GM21619 (cell line): ENCODE measurements around the gene DICER1.
A peak's percentile ranks its signal among the peaks of the same experiment; 100 is the strongest.
"Not testable (repeated sequence)": the region's sequence is repeated elsewhere in the genome, so short reads cannot be mapped to it uniquely, and the experiment has no call there.

Experiments used
- ATAC-seq: cut with Tn5 transposase; IDR thresholded peaks from one replicate; pipeline ENCODE4 v1.9.1; 2021; ENCODE audit not compliant: unreplicated experiment

The DICER1 gene

GRCh38 chr14:95185033-95185766 lies 27.9 kb upstream of the DICER1 start:
- ATAC-seq = no peak

- ATAC-seq = no peak
These were observed 27.1 kb upstream of the DICER1 start for GRCh38 chr14:95184413-95184790.

DNA sequence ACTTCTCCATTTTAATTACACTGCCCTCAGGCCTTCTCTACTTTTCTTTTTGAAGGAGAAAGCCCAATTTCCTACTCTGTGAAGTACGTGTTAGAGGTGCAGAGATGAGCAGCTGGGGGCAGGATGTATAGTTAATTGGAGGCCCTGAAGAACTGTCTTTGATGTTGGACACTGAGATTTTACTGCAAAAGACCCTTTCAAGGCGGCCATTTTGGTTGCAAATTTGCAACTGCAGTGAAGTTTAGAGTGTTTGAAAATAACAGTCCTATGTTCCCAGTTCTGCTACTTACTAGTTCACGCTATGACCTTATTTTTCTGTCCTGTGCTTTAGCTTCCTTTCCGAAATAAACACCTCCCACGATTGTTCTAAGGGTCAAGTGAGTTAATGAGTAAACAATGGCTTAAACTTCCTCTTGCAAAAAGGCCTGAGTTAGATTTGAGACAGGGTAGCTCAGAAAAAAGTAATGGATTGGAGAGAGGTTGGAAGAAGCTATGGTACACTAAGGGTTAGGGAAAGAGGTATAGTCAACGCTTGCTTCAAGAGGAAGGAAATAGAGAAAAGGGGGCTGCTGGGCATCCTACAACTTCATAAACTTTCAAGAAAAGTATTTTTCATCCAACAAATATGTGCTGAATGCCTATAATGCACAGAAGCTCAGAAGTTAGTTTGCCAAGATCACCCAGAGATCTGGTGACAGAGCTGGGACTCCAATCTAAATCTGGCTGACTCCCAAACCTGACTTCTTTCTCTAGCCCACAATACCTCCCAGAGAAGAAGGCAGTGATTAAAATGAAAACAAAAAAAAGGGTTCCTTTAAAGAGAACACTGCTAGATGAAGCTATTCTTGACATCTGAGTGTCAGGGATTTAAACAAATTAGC lies 26.4 kb upstream of the DICER1 start:
- ATAC-seq = no peak

DNA sequence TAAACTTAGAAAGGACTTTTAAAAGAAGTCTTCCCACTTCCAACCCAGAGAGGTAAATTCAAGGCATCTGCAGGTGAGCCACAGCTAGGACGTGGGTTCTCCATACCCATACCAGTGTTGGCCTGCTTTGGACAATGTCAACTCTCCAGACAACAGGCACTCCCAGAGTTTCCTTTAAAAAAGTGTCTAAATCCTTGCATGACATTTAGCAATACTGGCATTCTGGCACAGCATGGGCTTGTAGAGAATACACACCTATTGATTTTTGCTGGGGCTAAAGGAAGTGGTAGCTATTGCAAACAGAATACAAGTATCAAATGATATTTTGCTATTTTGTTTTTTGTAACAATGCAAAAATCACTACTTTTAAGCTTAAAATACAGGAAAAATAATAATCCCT lies 25.8 kb upstream of the DICER1 start:
- no peak for ATAC-seq

DNA sequence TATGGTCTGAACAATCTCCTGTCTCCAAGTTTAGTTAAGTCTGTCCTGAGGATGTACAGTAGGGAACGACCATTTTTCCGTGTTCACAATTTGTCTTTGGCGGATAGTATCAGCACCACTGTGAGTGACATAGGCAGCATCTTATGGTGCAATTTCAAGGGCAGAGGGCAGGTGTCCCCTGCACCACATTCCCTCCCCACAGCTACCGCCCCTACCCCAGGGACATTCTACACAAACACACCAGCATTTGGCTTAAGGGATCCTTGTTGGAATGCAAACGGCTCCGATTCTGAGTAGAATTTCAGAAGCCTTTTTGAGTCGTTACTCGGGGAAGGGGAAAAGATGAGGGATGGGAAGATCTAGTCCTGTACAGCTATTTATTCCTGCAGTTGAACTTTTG lies 25.1 kb upstream of the DICER1 start:
- no peak for ATAC-seq

DNA sequence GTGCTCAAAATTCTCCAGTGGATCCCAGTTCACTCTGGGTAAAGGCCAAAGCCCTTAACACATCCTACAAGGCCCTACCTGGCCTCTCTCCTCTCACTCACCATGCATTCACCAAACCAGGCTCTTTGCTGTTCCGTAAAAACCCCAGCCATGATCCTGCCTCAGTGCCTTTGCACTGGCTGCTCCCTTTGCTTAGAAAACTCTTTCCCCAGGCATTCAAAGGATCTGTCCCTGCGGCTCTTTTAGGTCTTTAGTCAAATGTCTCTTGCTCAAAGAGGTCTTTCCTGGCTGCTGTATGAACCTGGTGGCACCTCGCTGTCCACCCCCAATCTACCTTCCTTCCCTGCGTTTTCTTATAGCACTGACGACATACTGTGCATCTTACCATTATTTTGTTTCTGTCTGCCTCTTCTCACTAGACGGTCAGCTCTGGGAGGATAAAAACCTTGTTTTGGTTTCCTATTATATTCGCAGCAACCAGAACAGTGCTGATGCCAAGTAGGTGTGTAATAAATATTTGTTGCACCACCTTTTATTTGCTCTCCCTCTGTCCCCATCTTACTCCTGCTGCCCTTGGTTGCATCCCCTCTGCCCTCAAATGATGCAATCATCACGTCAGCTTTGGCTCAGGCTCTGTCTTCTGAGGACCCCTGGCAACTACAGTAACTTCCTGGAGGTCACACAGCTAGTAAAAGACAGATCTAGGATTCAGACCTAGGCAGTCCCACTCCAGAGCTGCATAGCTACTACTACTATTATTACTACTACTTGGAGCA lies 23.8 kb upstream of the DICER1 start:
- no peak for ATAC-seq

DNA sequence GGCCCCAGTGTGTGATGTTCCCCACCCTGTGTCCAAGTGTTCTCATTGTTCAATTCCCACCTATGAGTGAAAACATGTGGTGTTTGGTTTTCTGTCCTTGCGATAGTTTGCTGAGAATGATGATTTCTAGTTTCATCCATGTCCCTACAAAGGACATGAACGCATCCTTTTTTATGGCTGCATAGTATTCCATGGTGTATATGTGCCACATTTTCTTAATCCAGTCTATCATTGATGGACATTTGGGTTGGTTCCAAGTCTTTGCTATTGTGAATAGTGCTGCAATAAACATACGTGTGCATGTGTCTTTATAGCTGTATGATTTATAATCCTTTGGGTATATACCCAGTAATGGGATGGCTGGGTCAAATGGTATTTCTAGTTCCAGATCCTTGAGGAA lies 18.3 kb upstream of the DICER1 start:
- ATAC-seq = not testable (repeated sequence)

DNA sequence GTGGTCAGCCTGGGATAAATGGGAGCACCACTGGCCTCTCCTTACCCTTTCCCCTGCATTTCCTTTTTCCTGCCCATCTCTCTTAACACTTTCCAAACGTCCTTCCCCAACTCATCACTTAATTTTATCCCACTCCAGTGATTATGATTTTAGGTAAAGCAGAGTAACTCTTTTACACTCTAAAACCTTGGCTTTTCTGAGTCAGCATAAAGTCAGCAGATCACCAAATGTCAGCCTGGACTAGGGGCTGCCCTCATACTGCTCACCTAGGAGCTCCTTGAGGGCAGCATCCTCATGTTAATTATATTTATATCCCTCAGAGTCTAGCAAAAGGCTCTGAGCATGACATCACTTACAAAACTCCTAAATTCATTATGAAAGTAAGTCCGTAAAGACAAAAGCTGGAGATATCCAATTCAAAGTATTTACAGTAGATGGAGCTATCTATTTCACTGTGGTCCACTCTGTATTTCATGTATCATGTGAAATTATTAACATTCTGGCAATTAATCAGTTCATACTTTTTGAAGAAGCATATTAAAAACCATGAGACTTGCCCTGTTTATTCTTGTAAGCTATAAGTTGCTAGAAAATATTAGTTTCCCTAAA lies 17.0 kb upstream of the DICER1 start:
- no peak for ATAC-seq

GRCh38 chr14:95173518-95173917 lies 16.2 kb upstream of the DICER1 start:
- ATAC-seq = no peak

DNA sequence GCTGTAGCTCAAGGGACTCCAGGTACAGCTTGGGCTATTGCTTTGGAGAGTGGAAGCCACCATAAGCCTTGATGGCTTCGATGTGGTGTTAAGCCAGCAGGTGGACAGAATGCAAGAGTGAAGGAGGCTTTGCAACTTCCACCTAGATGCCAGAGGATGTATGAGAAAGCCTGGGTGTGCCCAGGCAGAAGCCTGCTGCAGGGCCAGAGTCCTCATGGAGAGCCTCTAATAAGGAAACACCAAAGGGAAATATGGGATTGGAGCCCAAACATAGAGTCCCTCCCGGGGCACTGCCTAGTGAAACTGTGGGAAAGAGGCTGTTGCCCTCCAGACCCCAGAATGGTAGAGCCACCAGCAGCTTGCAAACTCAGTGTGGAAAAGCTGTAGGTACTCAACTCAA lies 9.8 kb upstream of the DICER1 start:
- ATAC-seq = no peak

GRCh38 chr14:95165517-95165916 lies 8.2 kb upstream of the DICER1 start:
- ATAC-seq = no peak

- no peak for ATAC-seq
These were observed 7.2 kb upstream of the DICER1 start for GRCh38 chr14:95164506-95164905.

GRCh38 chr14:95163666-95164065 lies 6.3 kb upstream of the DICER1 start:
- no peak for ATAC-seq

DNA sequence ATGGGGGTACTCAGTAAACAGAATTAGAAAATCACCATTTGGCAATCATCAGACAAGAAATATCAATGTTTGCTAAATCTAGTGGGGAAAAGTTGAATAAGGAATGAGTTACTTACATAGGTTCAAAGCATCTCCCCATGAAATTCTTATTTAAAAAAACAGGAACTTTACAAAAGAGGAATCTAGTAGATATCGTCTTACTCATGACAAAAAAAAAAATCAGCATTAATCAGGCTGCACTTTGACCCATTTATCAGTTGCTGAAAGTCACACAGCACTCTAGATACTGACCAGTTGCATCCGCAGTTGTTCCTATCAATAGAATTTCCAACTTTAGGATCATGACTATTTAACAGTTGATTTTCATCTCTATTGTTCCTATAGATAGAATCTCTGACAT lies 5.8 kb upstream of the DICER1 start:
- ATAC-seq = no peak

- ATAC-seq = no peak
These were observed 5.3 kb upstream of the DICER1 start for GRCh38 chr14:95162641-95163040.

- ATAC-seq = peak; percentile 37
These were observed 342 bp downstream of the DICER1 start for GRCh38 chr14:95157048-95157326.

DNA sequence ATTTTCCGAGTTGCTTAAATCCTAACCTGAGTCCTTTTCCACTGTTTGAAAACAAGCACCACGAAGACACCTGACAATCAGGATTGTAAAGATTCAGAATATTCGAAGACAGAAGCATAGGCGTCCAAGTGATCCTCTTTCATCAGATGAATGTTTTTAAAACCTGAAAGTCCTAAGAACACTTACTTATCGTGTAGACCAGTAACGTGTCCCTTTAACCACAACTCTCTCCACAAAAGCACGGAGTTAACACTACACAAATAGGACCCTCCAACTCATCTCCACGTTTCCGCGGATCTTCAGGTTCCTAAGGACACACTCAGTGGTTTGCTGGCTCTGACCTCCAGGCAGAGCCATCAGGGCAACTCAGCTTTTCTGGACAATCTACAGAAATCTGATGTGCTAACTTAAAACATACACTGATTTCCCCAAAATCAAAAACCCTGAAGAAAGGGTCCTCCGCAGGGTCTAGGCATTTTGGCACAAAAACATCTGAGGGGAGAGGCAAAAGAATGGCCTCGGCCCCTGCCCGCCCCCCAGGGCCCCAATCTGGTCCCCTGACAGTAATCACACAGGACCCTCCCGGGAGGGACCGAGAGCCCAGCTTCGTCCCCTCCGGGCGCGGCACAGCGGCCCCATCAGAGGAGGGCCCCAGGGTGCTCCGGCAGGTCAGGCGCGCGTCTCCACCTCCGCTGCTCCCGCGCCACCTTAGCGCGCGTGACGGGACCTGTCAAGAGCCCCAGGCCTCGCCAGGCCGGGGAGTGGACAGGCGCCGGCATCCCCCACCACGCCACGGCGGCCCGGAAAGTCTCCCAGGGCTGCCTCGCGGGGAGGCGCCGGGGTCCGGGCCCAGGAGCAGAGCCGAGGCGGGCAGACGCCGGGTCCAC lies 925 bp downstream of the DICER1 start:
- ATAC-seq = peak; percentile 32

DNA sequence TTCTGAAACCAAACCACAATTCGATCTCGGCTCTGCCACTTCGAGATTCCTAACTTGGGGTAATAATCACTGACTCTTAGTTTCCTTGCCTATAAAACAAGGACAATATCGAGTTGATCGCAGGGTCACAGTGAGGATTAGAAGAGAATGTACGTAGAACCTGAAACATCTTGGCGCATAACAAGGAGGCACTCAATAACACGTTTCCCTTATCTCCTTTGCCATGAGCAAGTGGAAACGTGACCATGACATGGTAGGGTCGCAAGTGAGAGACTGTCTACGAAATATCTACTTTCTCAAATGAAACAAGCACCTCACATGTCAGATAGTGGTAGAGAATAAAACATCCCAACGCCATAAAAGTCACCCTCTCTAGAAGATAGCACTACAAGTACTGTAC lies 2.3 kb downstream of the DICER1 start:
- no peak for ATAC-seq

DNA sequence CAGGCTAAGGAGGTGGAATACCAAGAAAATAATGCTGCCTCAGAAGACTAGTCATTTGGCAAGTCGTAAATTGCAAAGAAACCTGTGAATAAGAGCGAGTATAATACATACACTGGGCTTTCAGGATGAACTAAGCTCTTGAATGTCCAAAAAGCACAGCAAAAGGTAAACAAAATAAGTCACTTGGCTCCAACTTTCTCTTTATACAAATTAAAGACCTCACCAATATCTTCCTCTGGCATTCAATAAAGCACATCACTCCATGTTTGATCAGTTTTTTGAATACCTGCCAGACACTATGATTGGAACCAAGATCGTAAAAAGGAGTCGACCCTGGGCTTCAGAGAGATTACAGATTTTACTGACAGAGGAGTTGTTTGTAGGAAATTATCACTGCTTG lies 3.5 kb downstream of the DICER1 start:
- ATAC-seq = no peak

DNA sequence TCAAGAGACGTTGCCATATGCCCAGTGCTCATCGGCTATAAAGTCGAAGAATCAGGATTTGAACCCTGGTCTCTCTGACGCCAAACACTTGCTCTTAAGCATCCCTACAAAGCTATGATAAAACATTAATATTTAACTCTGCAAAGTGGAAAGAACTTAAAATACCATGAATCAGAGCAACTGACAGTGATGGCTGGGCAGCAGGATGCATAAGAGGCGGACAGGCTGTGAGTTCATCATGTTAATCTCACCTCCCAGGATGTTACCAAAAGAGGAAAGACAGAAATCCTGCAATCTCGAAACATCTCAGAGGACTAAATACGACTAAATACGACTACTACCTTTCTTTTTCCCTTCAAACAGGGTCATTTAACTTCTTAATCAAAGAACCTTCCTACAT lies 5.8 kb downstream of the DICER1 start:
- no peak for ATAC-seq

GRCh38 chr14:95150910-95151309 lies 6.4 kb downstream of the DICER1 start:
- ATAC-seq = no peak
